ENCODE measurements around the gene CDCA3.
"Not testable (repeated sequence)": the region's sequence is repeated elsewhere in the genome, so short reads cannot be mapped to it uniquely, and the experiment has no call there.

Gene CDCA3

GRCh38 chr12:6851153-6851920 lies at the start of gene CDCA3:
CDCA3 (minus strand) TSS chr12:6851286; CDS start chr12:6850952, 334 bp downstream.
- peak within 1 kb of the TSS; percentile 69 for H3K4me3 ChIP-seq (replicated peaks; ENCODE audit: low read depth, low read length)
- DNase-seq (ENCODE audit: extremely low read depth, low read depth), result peak; percentile 97
- no peak for TF ChIP-seq CTCF (IDR thresholded peaks at IDR 0.05; ENCODE audit: low read depth, low read length, missing control alignments)

DNA sequence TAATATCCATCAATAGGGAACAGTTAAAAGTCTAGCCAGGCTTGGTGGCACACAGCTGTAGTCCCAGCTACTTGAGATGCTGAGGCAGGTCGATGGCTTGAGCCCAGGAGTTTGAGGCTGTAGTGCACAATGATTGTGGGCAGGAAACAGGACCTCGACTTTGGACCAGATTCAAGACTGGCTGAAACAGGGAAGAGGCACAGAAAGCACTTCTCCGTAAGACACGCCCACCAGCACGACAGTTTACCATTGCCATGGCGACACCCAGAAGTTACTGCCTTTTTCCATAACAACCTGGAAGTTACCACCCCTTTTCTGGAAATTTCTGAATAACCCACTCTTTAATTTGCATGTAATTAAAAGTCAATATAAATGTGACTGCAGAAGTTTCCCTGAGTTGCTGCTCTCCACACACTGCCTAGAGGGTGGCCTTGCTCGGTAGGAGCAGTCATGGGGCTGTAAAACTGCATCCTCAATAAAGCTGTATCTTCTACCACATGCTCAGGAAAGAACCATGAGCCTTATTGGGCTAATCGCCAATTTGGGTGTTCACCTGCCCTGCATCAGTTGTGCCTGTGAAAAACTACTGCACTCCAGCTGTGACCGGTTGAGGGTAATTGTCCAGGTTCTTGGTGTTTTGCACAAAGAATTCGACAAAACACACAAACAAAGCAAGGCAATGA lies 48.9 kb upstream of the CDCA3 start:
- no peak for DNase-seq (ENCODE audit: extremely low read depth, low read depth)

GRCh38 chr12:6899427-6899826 lies 48.3 kb upstream of the CDCA3 start:
- H3K4me3 ChIP-seq (replicated peaks; ENCODE audit: low read depth, low read length), result no peak overlapping the region
- TF ChIP-seq CTCF (IDR thresholded peaks at IDR 0.05; ENCODE audit: low read depth, low read length, missing control alignments), result no peak
- DNase-seq (ENCODE audit: extremely low read depth, low read depth), result no peak

More for the DNA sequence above, 48.9 kb upstream of the CDCA3 start:
- no peak overlapping the region for H3K4me3 ChIP-seq (replicated peaks; ENCODE audit: low read depth, low read length)
- no peak for TF ChIP-seq CTCF (IDR thresholded peaks at IDR 0.05; ENCODE audit: low read depth, low read length, missing control alignments)

- no peak for DNase-seq (ENCODE audit: extremely low read depth, low read depth)
- TF ChIP-seq CTCF (IDR thresholded peaks at IDR 0.05; ENCODE audit: low read depth, low read length, missing control alignments), result no peak
- no peak overlapping the region for H3K4me3 ChIP-seq (replicated peaks; ENCODE audit: low read depth, low read length)
Observed at GRCh38 chr12:6896846-6897435, 45.9 kb upstream of the CDCA3 start.

DNA sequence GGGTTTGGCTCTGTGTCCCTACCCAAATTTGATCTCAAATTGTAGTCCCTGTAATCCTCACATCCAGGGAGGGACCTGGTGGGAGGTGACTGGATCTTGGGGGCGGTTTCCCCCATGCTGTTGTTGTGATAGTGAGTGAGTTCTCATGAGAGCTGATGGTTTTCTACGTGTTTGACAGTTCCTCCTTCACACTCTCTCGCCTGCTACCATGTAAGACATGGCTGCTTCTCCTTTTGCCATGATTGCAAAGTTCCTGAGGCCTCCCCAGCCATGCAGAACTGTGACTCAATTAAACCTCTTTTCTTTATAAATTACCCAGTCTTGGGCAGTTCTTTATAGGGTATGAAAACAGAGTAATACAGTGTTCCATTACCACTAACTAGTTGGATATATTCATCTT lies 43.2 kb upstream of the CDCA3 start:
- no peak for TF ChIP-seq CTCF (IDR thresholded peaks at IDR 0.05; ENCODE audit: low read depth, low read length, missing control alignments)
- no peak for DNase-seq (ENCODE audit: extremely low read depth, low read depth)
- no peak overlapping the region for H3K4me3 ChIP-seq (replicated peaks; ENCODE audit: low read depth, low read length)

DNA sequence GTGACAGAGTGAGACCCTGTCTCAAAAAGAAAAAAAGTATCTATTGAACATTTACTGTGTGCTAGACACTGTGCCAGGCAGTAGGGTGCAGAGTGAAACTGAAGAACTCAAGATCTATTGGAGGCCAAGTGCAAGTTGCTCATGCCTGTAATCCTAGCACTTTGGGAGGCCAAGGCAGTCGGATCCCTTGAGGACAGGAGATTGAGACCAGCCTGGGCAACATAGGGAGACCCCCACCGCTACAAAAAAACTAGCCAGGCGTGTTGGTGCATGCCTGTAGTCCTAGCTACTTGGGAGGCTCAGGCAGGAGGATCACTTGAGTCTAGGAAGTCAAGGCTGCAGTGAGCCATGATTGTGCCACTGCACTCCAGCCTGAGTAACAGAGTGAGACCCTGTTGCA lies 41.6 kb upstream of the CDCA3 start:
- not testable (repeated sequence) for DNase-seq (ENCODE audit: extremely low read depth, low read depth); H3K4me3 ChIP-seq (replicated peaks; ENCODE audit: low read depth, low read length)

DNA sequence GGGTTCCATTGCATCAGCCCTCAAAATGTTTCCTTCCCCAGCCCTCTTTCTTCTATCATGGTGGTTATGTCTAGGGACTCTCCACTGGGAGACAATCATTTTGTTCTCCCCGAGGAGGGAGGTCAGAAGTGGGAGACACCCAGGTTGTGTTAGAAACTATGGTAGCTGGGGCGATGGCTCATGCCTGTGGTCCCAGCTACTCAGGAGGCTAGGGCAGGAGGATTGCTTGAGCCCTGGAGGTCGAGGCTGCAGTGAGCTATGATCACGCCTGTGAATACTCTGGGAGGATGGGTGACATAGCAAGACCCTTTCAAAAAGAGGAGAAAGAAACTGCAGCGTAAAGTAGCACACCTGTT lies 40.5 kb upstream of the CDCA3 start:
- peak overlapping the region; percentile 45 for H3K4me3 ChIP-seq (replicated peaks; ENCODE audit: low read depth, low read length)
- DNase-seq (ENCODE audit: extremely low read depth, low read depth), result no peak
- TF ChIP-seq CTCF (IDR thresholded peaks at IDR 0.05; ENCODE audit: low read depth, low read length, missing control alignments), result no peak

Measured in HFF-Myc (cell line).